HCT116 (cell line): ENCODE results near the gene ATG12. TPM values are rescaled to one million over a fixed set of nuclear protein-coding genes. Genes with fewer than 3 reads are reported as not detected.

Experiments
- ATAC-seq: fragments of 200-7000 bp; cut with Tn5 transposase; 2 replicates; pipeline ENCODE4 v1.9.1; 2020; ENCODE audit warnings: mild to moderate bottlenecking, moderate library complexity
- BruUV-seq: library from RNA; stranded (reverse); fragments of 400-500 nt; replicated peaks from 2 replicates; lab custom pipeline; 2021; lab: Mats Ljungman, UMichigan
- CTCF ChIA-PET: fragments of 300-600 bp; sonication (Branson Sonifier 250); formaldehyde crosslinking; loops from one replicate; lab custom pipeline; 2021; ENCODE audit warnings: antibody characterized with exemption; lab: Charles Lee
- POLR2A ChIA-PET: fragments of 300-600, 350-600 bp; sonication (Branson Sonifier 250); formaldehyde crosslinking; loops from one replicate; lab custom pipeline; 2021; ENCODE audit warnings: antibody characterized with exemption; lab: Charles Lee
- RAD21 ChIA-PET, 2 experiments: fragments of 300-600 bp; sonication (Branson Sonifier 250); formaldehyde crosslinking; loops; one replicate each; lab custom pipeline; 2023; ENCODE audit warnings: low total read pairs in 2 of 2; ENCODE audit not compliant: uncharacterized antibody in 2 of 2, unreplicated experiment in 2 of 2, low non-redundant PET in 1 of 2; lab: Charles Lee
- DNase-seq: peaks from one replicate; pipeline ENCODE4 v3.0.0-alpha.2; 2010; ENCODE audit warnings: low read depth, low spot score
- H2AFZ ChIP-seq: fragments of 200-600 bp; shearing (Covaris generic), sonication (generic); 2 replicates; pipeline ENCODE4 v1.6.1; 2017; ENCODE audit warnings: low read depth, mixed run types, mixed read lengths, antibody characterized with exemption, low read length; ENCODE audit not compliant: poor library complexity, severe bottlenecking
- H3K27ac ChIP-seq: 2 replicates; pipeline ENCODE4 v1.5.1; 2012; ENCODE audit warnings: low read depth, low read length
- H3K27me3 ChIP-seq: fragments of 200-600 bp; sonication (generic); 2 replicates; pipeline ENCODE4 v1.6.1; 2016; ENCODE audit warnings: mixed run types, low read length, mixed read lengths; ENCODE audit not compliant: insufficient read depth
- H3K36me3 ChIP-seq, 2 experiments: fragments of 200-500 bp in 1 of 2; fragments of 200-600 bp in 1 of 2; sonication (Bioruptor generic) in 1 of 2; sonication (generic) in 1 of 2; 2 replicates each; pipeline versions ENCODE4 v1.5.1 to v1.6.1; 2014 to 2016; ENCODE audit warnings: low read length in 2 of 2, inconsistent platforms in 1 of 2, mixed read lengths in 1 of 2, mixed run types in 1 of 2; ENCODE audit not compliant: insufficient read depth in 2 of 2, control insufficient read depth in 1 of 2
- H3K4me1 ChIP-seq, 2 experiments: fragments of 200-600 bp in 1 of 2; sonication (generic) in 1 of 2; 2 replicates each; pipeline versions ENCODE4 v1.5.1 to v1.6.1; 2012 to 2017; ENCODE audit warnings: low read length in 2 of 2, inconsistent platforms in 1 of 2, mild to moderate bottlenecking in 1 of 2, mixed read lengths in 1 of 2, mixed run types in 1 of 2, moderate library complexity in 1 of 2; ENCODE audit not compliant: insufficient read depth in 2 of 2, control insufficient read depth in 1 of 2
- H3K4me2 ChIP-seq: fragments of 200-600 bp; sonication (generic); 2 replicates; pipeline ENCODE4 v1.6.1; 2017; ENCODE audit warnings: mixed run types, low read length, mixed read lengths
- H3K4me3 ChIP-seq, 2 experiments: fragments of 200-600 bp in 1 of 2; sonication (generic) in 1 of 2; replicated peaks in 1 of 2; 2 replicates each; pipeline ENCODE4 v1.5.1; 2011 to 2016; ENCODE audit warnings: low read length in 2 of 2, control low read depth in 1 of 2, low read depth in 1 of 2, mild to moderate bottlenecking in 1 of 2, mixed read lengths in 1 of 2, mixed run types in 1 of 2
- H3K79me2 ChIP-seq: fragments of 200-600 bp; sonication (generic); 2 replicates; pipeline ENCODE4 v1.6.1; 2017; ENCODE audit warnings: mild to moderate bottlenecking, mixed run types, low read length, moderate library complexity, mixed read lengths; ENCODE audit not compliant: insufficient read depth
- H3K9ac ChIP-seq: fragments of 200-600 bp; sonication (generic); 2 replicates; pipeline ENCODE4 v1.6.1; 2016; ENCODE audit warnings: low read length, mixed read lengths
- H3K9me2 ChIP-seq: fragments of 200-600 bp; sonication (generic), shearing (Covaris generic); 2 replicates; pipeline ENCODE4 v1.6.1; 2017; ENCODE audit warnings: mixed run types, mild to moderate bottlenecking, moderate library complexity; ENCODE audit not compliant: insufficient read depth
- H3K9me3 ChIP-seq, 2 experiments: fragments of 200-500 bp in 1 of 2; fragments of 200-600 bp in 1 of 2; sonication (Bioruptor generic) in 1 of 2; sonication (generic) in 1 of 2; 2 replicates each; pipeline ENCODE4 v1.6.1; 2014 to 2017; ENCODE audit warnings: low read length in 2 of 2, mixed read lengths in 2 of 2, inconsistent platforms in 1 of 2, low read depth in 1 of 2, mild to moderate bottlenecking in 1 of 2, mixed run types in 1 of 2, moderate library complexity in 1 of 2; ENCODE audit not compliant: control insufficient read depth in 1 of 2, insufficient read depth in 1 of 2
- H4K20me1 ChIP-seq: fragments of 200-600 bp; sonication (generic), shearing (Covaris generic); 2 replicates; pipeline ENCODE4 v1.6.1; 2017; ENCODE audit warnings: mixed run types, mild to moderate bottlenecking, moderate library complexity; ENCODE audit not compliant: insufficient read depth
- JUND ChIP-seq: IDR thresholded peaks from 2 replicates; pipeline ENCODE4 v1.6.1; 2012
- POLR2AphosphoS5 ChIP-seq: IDR thresholded peaks from 2 replicates; pipeline ENCODE4 v1.6.1; 2011; ENCODE audit warnings: mild to moderate bottlenecking, low read depth, low read length, moderate library complexity
- RAD21 ChIP-seq: IDR thresholded peaks from 2 replicates; pipeline ENCODE4 v1.6.1; 2012; ENCODE audit warnings: low read depth, mild to moderate bottlenecking
- SRF ChIP-seq: IDR thresholded peaks from 2 replicates; pipeline ENCODE4 v1.6.1; 2012; ENCODE audit warnings: low read depth
- ZFX ChIP-seq: fragments of 450-650 bp; IDR thresholded peaks from 2 replicates; pipeline ENCODE4 v1.6.1; 2017
- intact Hi-C: fragments of 100-400 bp; cut with micrococcal nuclease; formaldehyde crosslinking; loops from 2 replicates; pipeline ENCODE4 v1.10.0; 2022
- total RNA-seq: library from RNA; stranded (reverse); gene quantifications from one replicate; pipeline ENCODE4 v1.2.1, GENCODE V29; 2021; ENCODE audit not compliant: unreplicated experiment
- TF ChIP-seq, protein P1 (sequence below): IDR thresholded peaks from 2 replicates; pipeline ENCODE4 v1.6.1; 2012; ENCODE audit warnings: low read depth
- TF ChIP-seq, protein P2 (sequence below), 3 experiments: fragments of 200-600 bp in 1 of 3; sonication (generic) in 1 of 3; IDR thresholded peaks in 2 of 3; conservative IDR thresholded peaks in 1 of 3; 2 replicates each; pipeline ENCODE4 v1.5.1; 2012 to 2017; ENCODE audit warnings: low read depth in 2 of 3, low read length in 2 of 3, antibody characterized with exemption in 1 of 3, borderline replicate concordance in 1 of 3, control low read depth in 1 of 3, mild to moderate bottlenecking in 1 of 3, mixed read lengths in 1 of 3, mixed run types in 1 of 3, moderate library complexity in 1 of 3; ENCODE audit not compliant: insufficient read depth in 1 of 3

Gene ATG12
- total RNA-seq, 1 experiment from 2014 or later: 270 TPM

DNA sequence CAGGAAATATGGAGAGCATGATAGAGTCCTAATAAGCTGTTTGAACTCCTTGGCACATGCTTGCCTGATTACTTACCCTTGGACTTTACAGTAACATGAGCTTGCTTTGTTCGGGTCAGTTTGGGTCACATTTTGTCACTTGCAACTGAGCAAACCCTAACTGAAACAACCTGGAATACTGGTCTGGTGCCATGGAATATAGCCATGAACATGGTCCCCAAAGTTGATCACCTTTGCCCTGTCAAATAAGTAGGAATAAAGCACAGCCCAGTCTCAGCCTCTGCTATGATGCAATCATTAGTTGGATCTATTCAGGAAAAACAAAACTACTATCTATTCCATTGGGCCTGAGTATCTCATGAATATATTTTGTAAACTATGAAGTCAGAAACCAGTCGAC is 43.1 kb downstream of the ATG12 start:
- ChIA-PET POLR2A (no interaction called here), RAD21 (no interaction called here), CTCF (no interaction called here)
- TF ChIP-seq SRF: no peak
- TF ChIP-seq POLR2AphosphoS5: no peak
- TF ChIP-seq ZFX: no peak
- Histone ChIP-seq H3K27ac (no peak overlapping the region), H3K9me3 (no peaks in the 10 kb centered on the region), H3K9ac (no peak overlapping the region), H3K9me2 (no peaks in the 10 kb centered on the region), H3K79me2 (no peaks in the 10 kb centered on the region), H3K4me3 (no peak overlapping the region), H3K27me3 (no peaks in the 10 kb centered on the region), H2AFZ (no peak overlapping the region), H3K36me3 (no peaks in the 10 kb centered on the region), H3K4me2 (no peak overlapping the region), H3K4me1 (no peaks in the 10 kb centered on the region), H4K20me1 (no peaks in the 10 kb centered on the region)
- no peak for DNase-seq
- intact Hi-C loops: no loop called here
- BruUV-seq: no TSS peak
- no peak for ATAC-seq

DNA sequence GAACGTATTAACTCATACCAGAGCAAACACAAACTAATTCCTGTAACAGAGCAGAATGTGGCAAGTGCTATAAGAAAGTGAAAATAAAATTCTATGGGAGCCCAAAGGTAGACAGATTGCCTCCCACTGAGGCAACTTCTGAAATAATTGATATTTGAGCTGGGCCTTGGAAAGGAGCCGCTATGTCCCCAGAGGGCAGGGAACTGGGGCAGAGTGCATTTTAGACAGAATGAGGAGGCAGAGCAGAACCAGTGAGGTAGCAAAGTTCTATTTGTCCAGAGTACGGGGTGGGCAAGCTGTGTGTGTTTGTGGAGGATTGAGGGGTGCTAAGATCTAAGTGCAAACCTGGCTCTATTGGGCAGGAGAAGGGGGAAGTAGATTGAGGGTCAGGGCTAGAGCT is 44.7 kb downstream of the ATG12 start:
- no peak overlapping the region for H2AFZ ChIP-seq
- no peaks in the 10 kb centered on the region for H3K27me3 ChIP-seq
- no peak for DNase-seq
- H3K36me3 ChIP-seq: no peaks in the 10 kb centered on the region
- intact Hi-C loops: no loop called here
- ChIA-PET RAD21 (no interaction called here), CTCF (no interaction called here), POLR2A (interaction anchor here (1.3 kb wide), 1 partner anchor 11 kb away, joined by 3 read pairs; no protein-coding TSS in a partner anchor)
- H3K4me2 ChIP-seq: no peak overlapping the region
- no peaks in the 10 kb centered on the region for H3K79me2 ChIP-seq
- no peak overlapping the region for H3K9ac ChIP-seq
- H3K9me2 ChIP-seq: no peaks in the 10 kb centered on the region
- H3K27ac ChIP-seq: no peak overlapping the region
- no peak overlapping the region for H3K4me3 ChIP-seq
- H4K20me1 ChIP-seq: no peaks in the 10 kb centered on the region
- no peak for ATAC-seq
- H3K9me3 ChIP-seq: no peaks in the 10 kb centered on the region
- no TSS peak for BruUV-seq
- TF ChIP-seq RAD21: no peak
- no peaks in the 10 kb centered on the region for H3K4me1 ChIP-seq

DNA sequence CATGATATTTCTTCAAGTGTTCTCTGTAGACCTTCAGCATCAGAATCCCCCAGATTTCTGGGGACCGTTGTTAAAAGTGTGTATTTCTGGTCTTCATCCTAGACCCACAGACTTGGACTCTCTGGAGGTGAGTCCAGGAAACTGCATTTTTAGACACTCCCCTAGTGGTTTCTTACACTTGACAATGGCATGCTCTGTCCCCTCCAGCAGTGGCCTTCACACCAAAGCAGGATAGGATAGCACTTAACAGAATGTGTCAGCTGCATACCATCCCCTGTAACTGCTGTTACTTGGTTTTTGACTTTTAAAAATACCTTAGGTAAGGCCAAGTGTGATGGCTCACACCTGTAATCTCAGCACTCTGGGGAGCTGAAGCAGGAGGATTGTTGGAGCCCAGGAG is 45.7 kb downstream of the ATG12 start:
- BruUV-seq: no TSS peak
- Histone ChIP-seq H3K4me3 (no peak overlapping the region), H3K4me2 (no peak overlapping the region), H3K9me2 (no peaks in the 10 kb centered on the region), H2AFZ (no peak overlapping the region), H3K27me3 (no peaks in the 10 kb centered on the region), H3K79me2 (no peaks in the 10 kb centered on the region), H3K9me3 (no peaks in the 10 kb centered on the region), H3K27ac (no peak overlapping the region), H4K20me1 (no peaks in the 10 kb centered on the region), H3K9ac (no peak overlapping the region), H3K36me3 (no peaks in the 10 kb centered on the region), H3K4me1 (no peaks in the 10 kb centered on the region)
- TF ChIP-seq, protein P1, sequence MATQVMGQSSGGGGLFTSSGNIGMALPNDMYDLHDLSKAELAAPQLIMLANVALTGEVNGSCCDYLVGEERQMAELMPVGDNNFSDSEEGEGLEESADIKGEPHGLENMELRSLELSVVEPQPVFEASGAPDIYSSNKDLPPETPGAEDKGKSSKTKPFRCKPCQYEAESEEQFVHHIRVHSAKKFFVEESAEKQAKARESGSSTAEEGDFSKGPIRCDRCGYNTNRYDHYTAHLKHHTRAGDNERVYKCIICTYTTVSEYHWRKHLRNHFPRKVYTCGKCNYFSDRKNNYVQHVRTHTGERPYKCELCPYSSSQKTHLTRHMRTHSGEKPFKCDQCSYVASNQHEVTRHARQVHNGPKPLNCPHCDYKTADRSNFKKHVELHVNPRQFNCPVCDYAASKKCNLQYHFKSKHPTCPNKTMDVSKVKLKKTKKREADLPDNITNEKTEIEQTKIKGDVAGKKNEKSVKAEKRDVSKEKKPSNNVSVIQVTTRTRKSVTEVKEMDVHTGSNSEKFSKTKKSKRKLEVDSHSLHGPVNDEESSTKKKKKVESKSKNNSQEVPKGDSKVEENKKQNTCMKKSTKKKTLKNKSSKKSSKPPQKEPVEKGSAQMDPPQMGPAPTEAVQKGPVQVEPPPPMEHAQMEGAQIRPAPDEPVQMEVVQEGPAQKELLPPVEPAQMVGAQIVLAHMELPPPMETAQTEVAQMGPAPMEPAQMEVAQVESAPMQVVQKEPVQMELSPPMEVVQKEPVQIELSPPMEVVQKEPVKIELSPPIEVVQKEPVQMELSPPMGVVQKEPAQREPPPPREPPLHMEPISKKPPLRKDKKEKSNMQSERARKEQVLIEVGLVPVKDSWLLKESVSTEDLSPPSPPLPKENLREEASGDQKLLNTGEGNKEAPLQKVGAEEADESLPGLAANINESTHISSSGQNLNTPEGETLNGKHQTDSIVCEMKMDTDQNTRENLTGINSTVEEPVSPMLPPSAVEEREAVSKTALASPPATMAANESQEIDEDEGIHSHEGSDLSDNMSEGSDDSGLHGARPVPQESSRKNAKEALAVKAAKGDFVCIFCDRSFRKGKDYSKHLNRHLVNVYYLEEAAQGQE: no peak
- TF ChIP-seq, protein P2, sequence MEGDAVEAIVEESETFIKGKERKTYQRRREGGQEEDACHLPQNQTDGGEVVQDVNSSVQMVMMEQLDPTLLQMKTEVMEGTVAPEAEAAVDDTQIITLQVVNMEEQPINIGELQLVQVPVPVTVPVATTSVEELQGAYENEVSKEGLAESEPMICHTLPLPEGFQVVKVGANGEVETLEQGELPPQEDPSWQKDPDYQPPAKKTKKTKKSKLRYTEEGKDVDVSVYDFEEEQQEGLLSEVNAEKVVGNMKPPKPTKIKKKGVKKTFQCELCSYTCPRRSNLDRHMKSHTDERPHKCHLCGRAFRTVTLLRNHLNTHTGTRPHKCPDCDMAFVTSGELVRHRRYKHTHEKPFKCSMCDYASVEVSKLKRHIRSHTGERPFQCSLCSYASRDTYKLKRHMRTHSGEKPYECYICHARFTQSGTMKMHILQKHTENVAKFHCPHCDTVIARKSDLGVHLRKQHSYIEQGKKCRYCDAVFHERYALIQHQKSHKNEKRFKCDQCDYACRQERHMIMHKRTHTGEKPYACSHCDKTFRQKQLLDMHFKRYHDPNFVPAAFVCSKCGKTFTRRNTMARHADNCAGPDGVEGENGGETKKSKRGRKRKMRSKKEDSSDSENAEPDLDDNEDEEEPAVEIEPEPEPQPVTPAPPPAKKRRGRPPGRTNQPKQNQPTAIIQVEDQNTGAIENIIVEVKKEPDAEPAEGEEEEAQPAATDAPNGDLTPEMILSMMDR (IDR thresholded peaks at IDR 0.05 in 2 of 3, conservative IDR thresholded peaks at IDR 0.05 in 1 of 3; ENCODE audit: borderline replicate concordance in 1 of 3, insufficient read depth in 1 of 3, low read depth in 2 of 3, low read length in 2 of 3): 0 out of 6 replicates have a peak, but pooled peaks of 1 of the 3 experiments have one; percentile 11
- no peak for TF ChIP-seq JUND
- ATAC-seq: peak; percentile 97
- intact Hi-C loops: no loop called here
- ChIA-PET CTCF (no interaction called here), POLR2A (no interaction called here), RAD21 (no interaction called here)
- DNase-seq: no peak
